ENCODE data around the gene OLFML3. TPM values are rescaled to one million over a fixed set of nuclear protein-coding genes. Genes with fewer than 3 reads are reported as not detected.

OLFML3 gene
- total RNA-seq, 1 experiment from 2014 or later: 7.0 TPM

GRCh38 chr1:113991467-113991997 is 12.3 kb downstream of the OLFML3 start:
- Histone ChIP-seq H3K9ac (ENCODE audit: low read length) (no peak overlapping the region), H4K20me1 (ENCODE audit: low read length) (no peaks in the 10 kb centered on the region), H3K4me1 (ENCODE audit: insufficient read depth, low read length) (no peaks in the 10 kb centered on the region), H3K4me2 (ENCODE audit: low read length) (no peak overlapping the region), H3K36me3 (ENCODE audit: low read depth, low read length) (no peaks in the 10 kb centered on the region), H3K79me2 (ENCODE audit: low read length) (no peaks in the 10 kb centered on the region), H3K27ac (ENCODE audit: low read length) (no peak overlapping the region), H2AFZ (ENCODE audit: low read length) (no peak overlapping the region), H3K9me2 (replicated peaks; ENCODE audit: low read length) (no peaks in the 10 kb centered on the region), H3K4me3 (ENCODE audit: low read length) (no peak overlapping the region), H3F3A (ENCODE audit: low read length, unreplicated experiment) (no peaks in the 10 kb centered on the region), H3K27me3 (ENCODE audit: low read length) (no peaks in the 10 kb centered on the region), H3K9me3 (ENCODE audit: low read length) (0 out of 2 replicates have a peak, but pooled peaks cover under 1% of the 10 kb centered on the region)
- ChIA-PET POLR2A (ENCODE audit: unreplicated experiment) (no interaction called here), CTCF (no interaction called here)
- no TSS peak for BruUV-seq (replicated peaks)
- TF ChIP-seq EZH2phosphoT487 (IDR thresholded peaks at IDR 0.05; ENCODE audit: borderline replicate concordance, low read length) (no peak), EZH2 (IDR thresholded peaks at IDR 0.05; ENCODE audit: low read length, unreplicated experiment) (no peak)
- TF ChIP-seq, protein P1, sequence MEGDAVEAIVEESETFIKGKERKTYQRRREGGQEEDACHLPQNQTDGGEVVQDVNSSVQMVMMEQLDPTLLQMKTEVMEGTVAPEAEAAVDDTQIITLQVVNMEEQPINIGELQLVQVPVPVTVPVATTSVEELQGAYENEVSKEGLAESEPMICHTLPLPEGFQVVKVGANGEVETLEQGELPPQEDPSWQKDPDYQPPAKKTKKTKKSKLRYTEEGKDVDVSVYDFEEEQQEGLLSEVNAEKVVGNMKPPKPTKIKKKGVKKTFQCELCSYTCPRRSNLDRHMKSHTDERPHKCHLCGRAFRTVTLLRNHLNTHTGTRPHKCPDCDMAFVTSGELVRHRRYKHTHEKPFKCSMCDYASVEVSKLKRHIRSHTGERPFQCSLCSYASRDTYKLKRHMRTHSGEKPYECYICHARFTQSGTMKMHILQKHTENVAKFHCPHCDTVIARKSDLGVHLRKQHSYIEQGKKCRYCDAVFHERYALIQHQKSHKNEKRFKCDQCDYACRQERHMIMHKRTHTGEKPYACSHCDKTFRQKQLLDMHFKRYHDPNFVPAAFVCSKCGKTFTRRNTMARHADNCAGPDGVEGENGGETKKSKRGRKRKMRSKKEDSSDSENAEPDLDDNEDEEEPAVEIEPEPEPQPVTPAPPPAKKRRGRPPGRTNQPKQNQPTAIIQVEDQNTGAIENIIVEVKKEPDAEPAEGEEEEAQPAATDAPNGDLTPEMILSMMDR (conservative IDR thresholded peaks at IDR 0.05; ENCODE audit: low read depth, low read length): no peak
- DNase-seq (no peak), ATAC-seq (no peak)
- intact Hi-C loops (cut with micrococcal nuclease): loop anchor here (5.0 kb wide), 1 partner anchor 41 kb away; no protein-coding TSS in a partner anchor

DNA sequence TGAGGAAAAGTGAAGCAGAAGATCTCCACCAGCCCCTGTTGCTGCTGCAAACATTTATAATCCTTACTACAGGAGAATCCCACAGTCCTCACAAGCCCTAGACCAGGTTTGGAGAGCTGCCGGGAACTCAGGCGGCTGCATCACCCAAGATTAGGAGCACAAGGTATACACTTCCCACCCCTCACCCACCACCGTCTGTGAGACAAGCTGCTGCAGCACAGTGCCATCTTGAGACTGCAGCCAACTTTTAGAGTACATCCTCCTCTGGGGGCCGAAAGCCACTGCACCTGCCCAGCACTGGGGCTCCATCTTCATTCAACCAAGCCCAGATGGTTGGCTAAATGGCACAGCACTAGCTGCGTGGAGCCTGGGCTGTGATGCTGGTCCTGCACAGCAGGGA is 13.8 kb downstream of the OLFML3 start:
- BruUV-seq (replicated peaks): no TSS peak
- Histone ChIP-seq H3K9ac (ENCODE audit: low read length) (no peak overlapping the region), H2AFZ (ENCODE audit: low read length) (no peak overlapping the region), H3K79me2 (ENCODE audit: low read length) (no peaks in the 10 kb centered on the region), H3K27me3 (ENCODE audit: low read length) (no peaks in the 10 kb centered on the region), H3K9me3 (ENCODE audit: low read length) (0 out of 2 replicates have a peak, but pooled peaks cover 2% of the 10 kb centered on the region), H3K36me3 (ENCODE audit: low read depth, low read length) (no peaks in the 10 kb centered on the region), H3K4me1 (ENCODE audit: insufficient read depth, low read length) (no peaks in the 10 kb centered on the region), H3K4me3 (ENCODE audit: low read length) (no peak overlapping the region), H3K4me2 (ENCODE audit: low read length) (no peak overlapping the region), H4K20me1 (ENCODE audit: low read length) (no peaks in the 10 kb centered on the region), H3K27ac (ENCODE audit: low read length) (no peak overlapping the region), H3K9me2 (replicated peaks; ENCODE audit: low read length) (no peaks in the 10 kb centered on the region), H3F3A (ENCODE audit: low read length, unreplicated experiment) (no peaks in the 10 kb centered on the region)
- TF ChIP-seq EZH2phosphoT487 (IDR thresholded peaks at IDR 0.05; ENCODE audit: borderline replicate concordance, low read length) (no peak), EZH2 (IDR thresholded peaks at IDR 0.05; ENCODE audit: low read length, unreplicated experiment) (no peak)
- TF ChIP-seq, protein P1 (conservative IDR thresholded peaks at IDR 0.05; ENCODE audit: low read depth, low read length): no peak
- POLR2A ChIA-PET (ENCODE audit: unreplicated experiment): no interaction called here
- DNase-seq (no peak), ATAC-seq (no peak)
- CTCF ChIA-PET: no interaction called here
- intact Hi-C loops (cut with micrococcal nuclease): loop anchor here (5.0 kb wide), 1 partner anchor 39 kb away; no protein-coding TSS in a partner anchor

DNA sequence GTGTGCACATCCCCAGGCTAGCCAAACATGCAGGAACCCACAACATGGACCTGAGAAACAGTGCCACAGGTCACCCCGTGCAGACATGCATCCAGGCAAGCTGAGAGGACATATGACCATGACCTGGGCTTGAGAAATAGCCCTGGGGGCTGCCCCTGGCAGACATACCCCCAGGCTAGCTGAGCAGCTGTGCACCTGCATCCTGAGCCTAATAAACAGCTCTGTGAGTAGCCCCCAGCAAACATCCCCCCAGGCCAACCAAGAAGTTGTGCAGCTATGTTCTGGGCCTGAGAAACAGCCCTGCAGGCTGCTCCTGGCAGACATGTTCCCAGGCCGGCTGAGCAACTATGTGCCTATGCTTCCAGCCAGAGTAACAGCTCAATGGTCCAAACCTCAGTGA is 14.5 kb downstream of the OLFML3 start:
- intact Hi-C loops (cut with micrococcal nuclease): loop anchor here (5.0 kb wide), 1 partner anchor 39 kb away; no protein-coding TSS in a partner anchor
- CTCF ChIA-PET: no interaction called here

More for the DNA sequence above, 14.5 kb downstream of the OLFML3 start:
- Histone ChIP-seq H3K79me2 (ENCODE audit: low read length) (no peaks in the 10 kb centered on the region), H3K27me3 (ENCODE audit: low read length) (no peaks in the 10 kb centered on the region), H3K36me3 (ENCODE audit: low read depth, low read length) (no peaks in the 10 kb centered on the region), H3K4me3 (ENCODE audit: low read length) (no peak overlapping the region), H3K9me3 (ENCODE audit: low read length) (0 out of 2 replicates have a peak, but pooled peaks cover 2% of the 10 kb centered on the region), H4K20me1 (ENCODE audit: low read length) (no peaks in the 10 kb centered on the region), H3K4me1 (ENCODE audit: insufficient read depth, low read length) (no peaks in the 10 kb centered on the region), H3F3A (ENCODE audit: low read length, unreplicated experiment) (no peaks in the 10 kb centered on the region), H3K4me2 (ENCODE audit: low read length) (no peak overlapping the region), H2AFZ (ENCODE audit: low read length) (no peak overlapping the region), H3K9me2 (replicated peaks; ENCODE audit: low read length) (no peaks in the 10 kb centered on the region), H3K27ac (ENCODE audit: low read length) (no peak overlapping the region), H3K9ac (ENCODE audit: low read length) (no peak overlapping the region)
- POLR2A ChIA-PET (ENCODE audit: unreplicated experiment): no interaction called here
- TF ChIP-seq EZH2 (IDR thresholded peaks at IDR 0.05; ENCODE audit: low read length, unreplicated experiment): no peak
- TF ChIP-seq, protein P1 (conservative IDR thresholded peaks at IDR 0.05; ENCODE audit: low read depth, low read length): no peak
- no peak for TF ChIP-seq EZH2phosphoT487 (IDR thresholded peaks at IDR 0.05; ENCODE audit: borderline replicate concordance, low read length)
- no peak for DNase-seq
- no peak for ATAC-seq
- no TSS peak for BruUV-seq (replicated peaks)

All from PC-3 (cell line).